Mesenchymal stem cell (in vitro differentiated cells and primary cell): ENCODE measurements around the gene MRPL50.

Experiments used
- DNase-seq: peaks from one replicate; pipeline ENCODE4 v3.0.0-alpha.2; 2013
- H2AFZ ChIP-seq: one replicate; pipeline ENCODE4 v1.6.1; 2013; ENCODE audit warnings: low read depth, mild to moderate bottlenecking, control low read depth, inconsistent platforms, low read length, moderate library complexity
- H2AK5ac ChIP-seq: 2 replicates; pipeline ENCODE4 v1.6.1; 2013; ENCODE audit warnings: low read length, moderate library complexity, mild to moderate bottlenecking, inconsistent platforms; ENCODE audit not compliant: severe bottlenecking
- H2BK120ac ChIP-seq: one replicate; pipeline ENCODE4 v1.6.1; 2013; ENCODE audit warnings: low read depth, mild to moderate bottlenecking, inconsistent platforms, low read length, moderate library complexity
- H2BK12ac ChIP-seq, 2 experiments: one replicate each; pipeline ENCODE4 v1.6.1; 2013; ENCODE audit warnings: inconsistent platforms in 2 of 2, low read length in 2 of 2, mild to moderate bottlenecking in 2 of 2, moderate library complexity in 2 of 2, control low read depth in 1 of 2
- H2BK15ac ChIP-seq: one replicate; pipeline ENCODE4 v1.6.1; 2013; ENCODE audit warnings: mild to moderate bottlenecking, low read depth, inconsistent platforms; ENCODE audit not compliant: poor library complexity, severe bottlenecking
- H2BK5ac ChIP-seq: 2 replicates; pipeline ENCODE4 v1.6.1; 2013; ENCODE audit warnings: low read depth, mild to moderate bottlenecking, low read length, control low read depth, inconsistent platforms; ENCODE audit not compliant: poor library complexity, severe bottlenecking
- H3K14ac ChIP-seq, 2 experiments: one replicate each; pipeline ENCODE4 v1.6.1; 2013; ENCODE audit warnings: inconsistent platforms in 2 of 2, low read length in 2 of 2, control low read depth in 1 of 2, mild to moderate bottlenecking in 1 of 2, moderate library complexity in 1 of 2
- H3K18ac ChIP-seq, 2 experiments: one replicate each; pipeline ENCODE4 v1.6.1; 2013; ENCODE audit warnings: inconsistent platforms in 2 of 2, low read length in 2 of 2, control low read depth in 1 of 2, low read depth in 1 of 2, mild to moderate bottlenecking in 1 of 2
- H3K23ac ChIP-seq, 2 experiments: one replicate each; pipeline ENCODE4 v1.6.1; 2013; ENCODE audit warnings: inconsistent platforms in 2 of 2, low read length in 2 of 2, mild to moderate bottlenecking in 2 of 2, moderate library complexity in 2 of 2, control low read depth in 1 of 2
- H3K27ac ChIP-seq: 2 replicates; pipeline ENCODE4 v1.5.1; 2013; ENCODE audit warnings: mild to moderate bottlenecking, moderate library complexity, low read length, control low read depth, inconsistent platforms; ENCODE audit not compliant: poor library complexity, severe bottlenecking
- H3K27me3 ChIP-seq, 2 experiments: 2 replicates each; pipeline versions ENCODE4 v1.6.1 to v1.7.0; 2013; ENCODE audit warnings: low read length in 2 of 2, mild to moderate bottlenecking in 2 of 2, moderate library complexity in 2 of 2, control low read depth in 1 of 2, inconsistent platforms in 1 of 2; ENCODE audit not compliant: control insufficient read depth in 1 of 2, insufficient read depth in 1 of 2
- H3K36me3 ChIP-seq, 2 experiments: 2 replicates each; pipeline versions ENCODE4 v1.6.1 to v1.7.0; 2013; ENCODE audit warnings: low read length in 2 of 2, control low read depth in 1 of 2, inconsistent platforms in 1 of 2, low read depth in 1 of 2, mild to moderate bottlenecking in 1 of 2; ENCODE audit not compliant: insufficient read depth in 2 of 2, control insufficient read depth in 1 of 2
- H3K4ac ChIP-seq, 2 experiments: one replicate each; pipeline ENCODE4 v1.6.1; 2013; ENCODE audit warnings: inconsistent platforms in 2 of 2, low read length in 2 of 2, mild to moderate bottlenecking in 2 of 2, moderate library complexity in 2 of 2, control low read depth in 1 of 2, low read depth in 1 of 2
- H3K4me1 ChIP-seq: 2 replicates; pipeline ENCODE4 v1.6.1; 2013; ENCODE audit warnings: low read depth, low read length, control low read depth; ENCODE audit not compliant: control insufficient read depth, insufficient read depth
- H3K4me2 ChIP-seq: 2 replicates; pipeline ENCODE4 v1.6.1; 2013; ENCODE audit warnings: low read length, mild to moderate bottlenecking, inconsistent platforms; ENCODE audit not compliant: poor library complexity, severe bottlenecking
- H3K4me3 ChIP-seq, 2 experiments: 2 replicates each; pipeline versions ENCODE4 v1.5.1 to v1.7.0; 2013; ENCODE audit warnings: low read length in 2 of 2, mild to moderate bottlenecking in 2 of 2, control low read depth in 1 of 2, low read depth in 1 of 2; ENCODE audit not compliant: insufficient read depth in 1 of 2
- H3K79me1 ChIP-seq: replicated peaks from 2 replicates; pipeline ENCODE4 v1.6.1; 2013; ENCODE audit warnings: mild to moderate bottlenecking, control low read depth, low read length, inconsistent platforms; ENCODE audit not compliant: poor library complexity, severe bottlenecking
- H3K9ac ChIP-seq: 2 replicates; pipeline ENCODE4 v1.7.0; 2013; ENCODE audit warnings: mild to moderate bottlenecking, low read length, moderate library complexity
- H3K9me3 ChIP-seq: 2 replicates; pipeline ENCODE4 v1.7.0; 2013; ENCODE audit warnings: mild to moderate bottlenecking, low read length; ENCODE audit not compliant: control insufficient read depth
- H4K8ac ChIP-seq: one replicate; pipeline ENCODE4 v1.6.1; 2013; ENCODE audit warnings: inconsistent platforms, mild to moderate bottlenecking, low read length, moderate library complexity
- H4K91ac ChIP-seq: one replicate; pipeline ENCODE4 v1.6.1; 2013; ENCODE audit warnings: mild to moderate bottlenecking, low read length, inconsistent platforms
- WGBS: methylation state at CpG from one replicate; pipeline ENCODE4 v1.1.7; 2013; ENCODE audit warnings: mixed read lengths; 5-methylcytosine and 5-hydroxymethylcytosine counted together

MRPL50 gene

DNA sequence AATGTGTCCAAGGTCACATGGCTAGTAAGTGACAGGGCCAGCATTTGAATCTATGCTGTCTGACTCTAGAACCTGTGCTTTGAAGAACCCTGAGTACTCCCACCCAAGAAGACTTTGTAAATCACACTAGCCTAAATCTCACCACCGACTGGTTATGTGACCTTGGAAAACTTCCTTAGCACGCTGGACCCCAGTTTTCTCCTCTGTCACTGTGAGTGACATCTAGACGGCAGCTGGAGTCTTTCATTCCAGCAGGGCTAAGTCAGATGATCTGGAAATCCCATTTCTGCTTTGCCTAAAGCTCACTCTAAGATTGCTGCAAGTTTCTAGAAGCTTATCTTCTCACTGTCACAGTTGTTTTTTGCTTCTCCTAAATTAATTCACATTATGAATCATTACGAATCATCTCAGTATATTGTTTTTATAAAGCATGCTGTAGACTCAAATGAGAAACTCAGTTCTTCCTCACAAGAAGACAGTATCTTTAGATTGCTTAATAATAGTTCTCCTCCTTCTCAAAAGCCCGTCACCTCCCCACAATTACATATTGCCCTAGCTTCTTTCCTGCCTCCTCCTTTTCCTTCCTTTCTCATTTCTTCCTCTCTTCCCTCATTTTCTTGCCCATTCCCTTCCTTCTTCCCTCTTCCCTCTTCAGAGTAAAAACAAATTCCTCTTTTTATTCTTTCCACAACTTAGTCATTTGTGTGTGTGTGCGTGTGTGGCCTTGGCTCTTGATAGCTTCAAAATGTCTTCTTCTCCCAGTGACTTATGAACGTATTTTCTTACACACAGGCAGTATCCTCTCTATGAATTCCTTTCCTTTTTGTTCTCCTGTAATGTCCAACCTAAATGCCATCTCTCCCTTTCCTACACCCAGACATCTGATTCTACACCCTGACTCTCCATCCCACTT, 20.4 kb upstream of the MRPL50 start:
- no peak overlapping the region for H2BK5ac ChIP-seq
- H4K8ac ChIP-seq, result no peak overlapping the region

DNA sequence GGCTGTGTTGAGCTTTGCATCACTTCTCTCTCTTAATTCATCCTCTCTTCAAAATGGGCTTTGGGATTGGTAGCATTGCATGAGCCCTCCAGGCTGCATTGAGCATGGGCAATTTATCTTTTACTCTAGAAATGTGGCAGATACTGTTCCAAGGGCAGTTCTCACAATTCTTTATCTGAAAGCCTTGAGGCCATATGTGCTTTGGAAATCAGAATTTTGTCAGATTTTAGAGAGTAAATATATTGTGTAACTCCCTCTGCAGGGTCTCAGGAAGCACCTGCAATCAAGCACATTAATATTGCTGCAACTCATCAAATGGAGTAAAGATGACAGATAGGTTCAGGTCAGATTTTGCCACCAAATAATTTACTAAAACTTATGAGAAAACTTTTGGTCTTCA, 19.6 kb upstream of the MRPL50 start:
- Histone ChIP-seq H2BK120ac (no peak overlapping the region), H3K4ac (no peak overlapping the region), H3K14ac (no peak overlapping the region), H3K23ac (no peak overlapping the region), H2AFZ (no peak overlapping the region), H4K8ac (no peak overlapping the region), H3K18ac (no peak overlapping the region), H3K4me3 (no peak overlapping the region), H2BK5ac (no peak overlapping the region), H2AK5ac (no peak overlapping the region), H3K4me2 (no peak overlapping the region), H3K4me1 (no peaks in the 10 kb centered on the region), H3K27ac (no peak overlapping the region), H3K79me1 (no peaks in the 10 kb centered on the region), H3K27me3 (no peaks in the 10 kb centered on the region), H2BK12ac (no peak overlapping the region), H4K91ac (no peak overlapping the region), H3K9ac (no peak overlapping the region), H3K36me3 (no peaks in the 10 kb centered on the region), H2BK15ac (no peak overlapping the region), H3K9me3 (peaks cover 21% of the 10 kb centered on the region)
- no peak for DNase-seq

More for the DNA sequence above, 20.4 kb upstream of the MRPL50 start:
- H2BK120ac ChIP-seq, result no peak overlapping the region
- no peak overlapping the region for H2AK5ac ChIP-seq
- H3K9me3 ChIP-seq, result peaks cover 13% of the 10 kb centered on the region
- H3K4me1 ChIP-seq, result no peaks in the 10 kb centered on the region
- H2BK12ac ChIP-seq, result no peak overlapping the region
- 90% methylated on average over 7 of the region's 7 CpGs for WGBS
- no peak overlapping the region for H3K18ac ChIP-seq
- H3K14ac ChIP-seq, result no peak overlapping the region
- no peak overlapping the region for H2AFZ ChIP-seq
- no peak overlapping the region for H3K4me2 ChIP-seq
- H4K91ac ChIP-seq, result no peak overlapping the region
- no peak overlapping the region for H3K4ac ChIP-seq
- H3K36me3 ChIP-seq, result no peaks in the 10 kb centered on the region
- H2BK15ac ChIP-seq, result no peak overlapping the region
- H3K23ac ChIP-seq, result no peak overlapping the region
- no peaks in the 10 kb centered on the region for H3K79me1 ChIP-seq
- no peak overlapping the region for H3K9ac ChIP-seq
- no peaks in the 10 kb centered on the region for H3K27me3 ChIP-seq
- no peak overlapping the region for H3K27ac ChIP-seq
- H3K4me3 ChIP-seq, result no peak overlapping the region
- DNase-seq, result no peak

DNA sequence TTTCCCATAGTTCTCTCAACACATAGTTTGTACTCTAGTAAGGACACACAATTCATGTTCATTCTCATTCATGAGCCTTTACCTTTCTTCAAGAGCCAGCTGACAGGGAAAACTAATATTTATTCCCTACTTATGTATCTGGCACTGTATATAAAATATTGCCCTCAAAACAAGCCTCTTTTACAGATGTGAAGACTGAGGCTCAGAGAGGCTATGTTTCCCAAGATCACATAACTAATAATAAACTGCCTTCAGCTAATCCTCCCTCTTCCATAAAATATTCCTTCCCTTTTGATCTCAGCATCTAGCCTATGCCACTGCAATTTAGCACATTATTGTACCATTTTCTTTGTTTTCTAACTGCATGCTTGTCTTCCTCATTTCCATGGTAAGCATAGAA, 19.0 kb upstream of the MRPL50 start:
- Histone ChIP-seq H3K14ac (no peak overlapping the region), H3K36me3 (no peaks in the 10 kb centered on the region), H3K9ac (no peak overlapping the region), H2BK15ac (no peak overlapping the region), H3K9me3 (peaks cover 26% of the 10 kb centered on the region), H3K18ac (no peak overlapping the region), H3K27me3 (no peaks in the 10 kb centered on the region), H2AFZ (no peak overlapping the region), H3K79me1 (no peaks in the 10 kb centered on the region), H2AK5ac (no peak overlapping the region), H3K27ac (no peak overlapping the region), H4K8ac (no peak overlapping the region), H3K23ac (no peak overlapping the region), H3K4ac (no peak overlapping the region), H3K4me2 (no peak overlapping the region), H2BK5ac (no peak overlapping the region), H3K4me1 (no peaks in the 10 kb centered on the region), H4K91ac (no peak overlapping the region), H2BK120ac (no peak overlapping the region), H3K4me3 (no peak overlapping the region), H2BK12ac (no peak overlapping the region)
- no peak for DNase-seq

DNA sequence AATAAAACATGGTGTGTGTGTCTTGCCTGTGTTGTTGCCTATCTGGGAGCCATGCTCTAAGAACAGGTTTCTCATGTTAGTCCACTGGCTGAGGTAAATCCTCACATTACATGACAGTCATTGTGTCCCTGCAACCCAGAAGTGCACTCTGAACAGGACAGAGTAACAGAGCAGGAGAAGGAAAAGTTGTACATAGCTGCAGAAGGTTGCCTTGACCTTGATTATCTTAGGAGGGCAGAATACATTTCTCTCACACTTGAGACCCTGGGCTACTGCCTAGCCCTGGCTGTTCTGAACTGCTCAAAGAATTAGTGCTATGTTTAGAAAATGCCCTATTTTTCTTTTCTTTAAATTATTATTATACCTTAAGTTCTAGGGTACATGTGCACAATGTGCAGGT, 17.2 kb upstream of the MRPL50 start:
- Histone ChIP-seq H4K8ac (no peak overlapping the region), H3K4me1 (no peaks in the 10 kb centered on the region), H2BK15ac (no peak overlapping the region), H3K23ac (no peak overlapping the region), H3K9ac (no peak overlapping the region), H3K4me3 (no peak overlapping the region), H3K27ac (no peak overlapping the region), H2BK120ac (no peak overlapping the region), H2BK12ac (no peak overlapping the region), H2AK5ac (no peak overlapping the region), H3K4me2 (no peak overlapping the region), H3K14ac (no peak overlapping the region), H3K4ac (no peak overlapping the region), H4K91ac (no peak overlapping the region), H3K9me3 (peaks cover 41% of the 10 kb centered on the region), H2BK5ac (no peak overlapping the region), H3K18ac (no peak overlapping the region), H3K79me1 (no peaks in the 10 kb centered on the region), H2AFZ (no peak overlapping the region), H3K27me3 (no peaks in the 10 kb centered on the region), H3K36me3 (no peaks in the 10 kb centered on the region)
- no peak for DNase-seq
